Retina (tissue), 1 donor: ENCODE data around the gene HNRNPDL.
"Not testable (repeated sequence)": the region's sequence is repeated elsewhere in the genome, so short reads cannot be mapped to it uniquely, and the experiment has no call there.

Source experiments
- DNase-seq: peaks from one replicate; pipeline ENCODE4 v3.0.0-alpha.2; 2016

HNRNPDL gene

DNA sequence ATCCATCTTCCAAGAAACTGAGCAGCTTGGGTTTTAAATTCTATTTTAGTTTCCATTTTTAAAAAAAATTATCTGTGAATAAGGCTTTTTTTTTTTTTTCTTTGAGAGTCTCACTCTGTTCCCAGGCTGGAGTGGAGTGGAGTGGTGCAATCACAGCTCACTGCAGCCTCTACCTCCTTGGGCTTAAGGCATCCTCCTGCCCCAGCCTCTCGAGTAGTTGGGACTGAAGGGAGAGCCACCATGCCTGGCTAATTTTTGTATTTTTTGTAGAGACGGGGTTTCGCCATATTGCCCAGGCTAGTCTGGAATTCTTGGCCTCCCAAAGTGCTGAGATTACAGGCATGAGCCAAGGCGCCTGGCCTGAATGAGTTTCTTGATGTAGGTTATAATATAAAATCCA, 1.6 kb upstream of the HNRNPDL start:
- DNase-seq = no peak

DNA sequence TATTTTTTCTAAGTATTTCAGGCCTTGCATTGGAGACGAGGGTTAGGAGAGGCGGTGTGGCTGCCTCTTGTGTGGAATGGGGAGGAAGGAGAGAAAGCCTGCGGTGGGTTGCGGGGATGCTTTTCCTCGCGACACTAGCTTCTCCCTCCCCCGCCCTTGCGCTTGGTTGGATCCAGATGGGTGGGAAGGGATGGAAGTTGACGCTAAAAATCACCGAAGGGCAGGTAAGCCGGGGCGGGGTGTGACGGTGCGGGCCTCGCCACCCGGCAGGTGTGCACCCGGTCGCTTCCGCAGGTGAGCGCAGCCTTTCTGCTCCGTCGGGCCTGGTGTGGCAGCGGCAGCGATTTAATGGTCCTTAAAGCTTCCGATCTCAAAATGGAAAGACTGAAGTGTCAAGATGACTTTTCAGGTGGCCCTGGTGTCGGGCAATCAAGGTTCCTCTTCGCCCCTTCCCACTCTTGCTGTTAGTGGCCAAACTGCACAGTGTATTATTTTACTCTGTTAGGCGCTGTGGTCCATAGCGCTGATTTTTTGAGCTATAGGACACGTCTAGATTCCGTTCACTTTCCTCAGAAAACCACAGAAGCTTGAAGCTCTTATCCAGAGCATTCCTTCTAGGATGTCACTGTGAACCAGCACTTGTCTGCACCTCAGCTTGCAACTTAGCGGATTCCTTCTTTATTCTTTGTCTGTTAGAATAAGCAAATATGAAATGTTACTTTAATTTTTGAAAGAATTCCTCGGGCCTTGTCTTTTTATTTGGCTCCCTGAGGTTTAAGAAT, 893 bp upstream of the HNRNPDL start:
- DNase-seq = no peak

DNA sequence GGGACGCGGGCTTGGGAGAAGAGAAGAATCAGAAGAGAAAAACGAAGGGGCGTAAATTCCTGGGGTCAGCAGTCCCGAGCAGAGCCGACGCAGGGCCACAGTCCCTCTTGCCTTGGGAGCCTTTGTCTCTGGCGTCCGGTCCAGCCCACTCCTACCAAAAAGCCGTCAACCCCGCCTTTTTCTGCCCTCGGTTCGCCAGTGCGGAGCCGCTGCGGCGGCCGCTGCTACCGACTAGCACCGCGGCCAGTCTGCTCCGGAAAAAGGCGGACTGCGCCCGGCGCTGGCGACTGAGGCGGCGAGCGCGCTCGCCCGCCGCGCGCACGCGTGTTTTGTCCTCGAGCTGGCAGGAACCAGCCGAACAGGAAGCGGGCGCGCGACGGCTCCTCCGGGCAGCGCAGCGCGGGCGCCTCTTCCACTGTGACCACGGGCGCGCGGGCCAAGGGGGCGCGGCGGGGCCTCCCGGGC, 502 bp downstream of the HNRNPDL start:
- no peak for DNase-seq

DNA sequence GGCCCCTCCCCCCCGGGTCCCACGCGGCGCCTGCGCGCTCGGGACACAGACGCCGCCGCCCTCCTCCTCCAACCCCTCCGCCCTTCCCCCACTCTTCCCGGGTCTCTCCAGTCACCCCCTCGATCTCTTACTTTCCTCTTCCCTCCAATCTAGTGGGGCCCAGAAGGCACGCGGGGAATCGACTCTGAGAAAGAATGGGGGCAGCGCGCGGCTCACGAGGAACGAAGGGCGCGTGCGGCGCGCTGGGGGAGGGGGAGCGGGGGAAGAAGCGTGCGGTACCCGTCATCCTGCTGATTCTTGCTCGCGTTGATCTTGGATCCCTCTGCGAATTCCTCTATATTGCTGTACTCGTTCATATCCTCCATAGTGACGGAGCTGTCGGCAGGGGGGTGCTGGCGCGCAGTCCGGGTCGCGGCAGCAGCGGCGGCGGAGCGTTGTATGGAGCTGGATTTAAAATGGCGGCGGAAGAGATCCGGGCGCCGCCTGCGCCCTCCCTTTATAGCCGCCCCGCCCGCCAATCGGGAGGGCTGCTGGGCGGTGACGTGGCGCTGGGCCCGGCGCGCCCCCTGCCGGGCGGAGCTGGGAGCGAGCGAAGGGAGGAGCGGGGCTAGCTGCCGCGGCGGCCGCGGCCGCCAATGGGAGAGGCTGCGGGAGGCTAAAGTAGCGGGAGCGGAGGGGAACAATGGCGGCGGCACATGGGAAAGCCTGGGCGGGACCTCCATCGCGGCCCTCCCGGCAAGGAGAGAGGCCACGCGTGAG, 1.1 kb downstream of the HNRNPDL start:
- peak; percentile 99 for DNase-seq

DNA sequence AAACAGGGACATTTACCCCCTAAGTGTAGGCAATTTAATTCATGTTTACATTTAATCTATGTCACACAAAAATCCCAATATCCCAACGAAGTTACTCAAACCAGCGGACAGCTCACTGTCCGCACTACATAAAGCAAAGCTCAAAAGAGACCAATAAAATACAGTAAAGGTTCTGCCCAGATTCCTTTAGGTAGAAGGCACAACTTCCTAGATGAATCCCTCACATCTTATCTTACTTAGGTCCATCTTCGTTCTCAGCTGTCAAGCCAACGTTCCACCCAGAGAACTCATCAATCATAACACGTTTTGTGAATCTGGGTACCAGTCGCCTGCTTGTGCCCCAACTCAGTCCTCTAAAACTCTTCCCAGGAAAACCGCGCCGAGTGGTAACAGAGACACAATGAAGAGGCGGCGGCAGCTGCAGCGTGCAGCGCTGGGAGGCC, 1.7 kb downstream of the HNRNPDL start:
- DNase-seq = no peak

DNA sequence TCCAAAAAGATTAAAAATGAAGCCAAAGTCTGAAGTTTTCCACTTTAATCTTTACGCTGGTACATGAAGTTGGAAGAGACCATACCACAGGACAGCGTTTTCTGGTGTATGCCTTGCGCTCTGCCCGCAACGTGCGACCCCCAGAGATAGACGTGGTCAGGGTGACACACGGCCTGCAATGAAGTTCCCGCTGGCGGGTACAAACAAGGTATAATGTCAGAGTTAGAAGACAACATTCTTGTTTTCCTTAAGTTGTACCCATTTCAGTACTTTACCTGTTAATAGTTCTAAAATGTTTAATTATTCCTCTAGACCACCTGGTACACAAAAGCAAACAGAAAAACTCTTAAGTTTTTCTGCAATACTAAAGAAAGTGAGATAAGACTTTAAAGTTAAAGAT, 4.8 kb downstream of the HNRNPDL start:
- DNase-seq = no peak

DNA sequence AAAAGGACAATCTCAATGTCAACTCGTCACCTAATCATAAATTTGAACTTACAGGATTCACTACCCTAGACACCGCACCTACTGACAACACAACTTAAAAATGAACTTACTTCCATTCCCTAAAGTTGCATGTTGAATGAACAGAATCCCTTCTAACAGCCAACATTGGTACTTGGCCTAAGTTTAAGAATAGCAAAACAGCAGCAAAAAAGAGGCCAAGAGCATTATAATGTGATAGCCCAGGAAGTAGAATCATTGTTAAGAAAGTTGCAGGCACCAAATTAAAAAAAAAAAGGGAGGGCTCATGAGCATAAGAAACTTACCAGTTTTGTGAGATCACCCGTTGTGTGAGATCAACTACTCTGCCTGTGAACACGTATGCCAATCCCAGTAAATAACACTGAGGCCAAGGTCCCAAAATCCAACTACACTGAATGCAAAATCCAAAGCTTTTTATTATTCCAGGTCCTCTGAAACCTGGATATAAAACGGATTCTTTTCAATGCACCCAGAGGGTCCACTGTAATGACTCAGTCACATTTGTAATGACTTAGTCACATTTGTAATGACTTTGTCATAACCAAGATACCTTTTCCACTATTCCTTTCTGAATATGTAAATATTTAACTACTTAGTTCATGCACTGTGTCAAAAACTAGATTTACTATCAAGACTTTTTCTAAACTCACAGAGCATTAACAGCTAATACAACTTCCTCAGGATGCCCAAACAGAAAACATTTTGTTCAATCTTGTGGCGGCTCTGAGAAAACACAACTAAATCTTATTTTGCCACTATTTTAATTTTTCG, 6.8 kb downstream of the HNRNPDL start:
- DNase-seq = no peak

DNA sequence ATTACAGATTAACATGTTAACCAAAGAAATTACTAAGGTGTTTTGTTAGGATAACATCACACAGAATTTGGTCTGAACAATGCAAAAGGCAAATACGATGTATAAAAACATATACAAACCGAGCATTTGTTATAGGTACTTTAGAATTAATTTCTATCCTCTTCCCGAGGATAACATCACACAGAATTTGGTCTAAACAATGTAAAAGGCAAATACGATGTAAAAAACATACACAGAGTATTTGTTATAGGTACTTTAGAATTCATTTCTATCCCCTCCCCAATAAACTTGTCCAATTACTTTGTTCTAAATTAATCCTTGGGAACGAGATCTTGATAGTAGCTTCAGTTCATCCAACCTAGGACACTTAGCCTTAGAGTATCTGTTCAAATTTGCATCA, 7.6 kb downstream of the HNRNPDL start:
- no peak for DNase-seq

DNA sequence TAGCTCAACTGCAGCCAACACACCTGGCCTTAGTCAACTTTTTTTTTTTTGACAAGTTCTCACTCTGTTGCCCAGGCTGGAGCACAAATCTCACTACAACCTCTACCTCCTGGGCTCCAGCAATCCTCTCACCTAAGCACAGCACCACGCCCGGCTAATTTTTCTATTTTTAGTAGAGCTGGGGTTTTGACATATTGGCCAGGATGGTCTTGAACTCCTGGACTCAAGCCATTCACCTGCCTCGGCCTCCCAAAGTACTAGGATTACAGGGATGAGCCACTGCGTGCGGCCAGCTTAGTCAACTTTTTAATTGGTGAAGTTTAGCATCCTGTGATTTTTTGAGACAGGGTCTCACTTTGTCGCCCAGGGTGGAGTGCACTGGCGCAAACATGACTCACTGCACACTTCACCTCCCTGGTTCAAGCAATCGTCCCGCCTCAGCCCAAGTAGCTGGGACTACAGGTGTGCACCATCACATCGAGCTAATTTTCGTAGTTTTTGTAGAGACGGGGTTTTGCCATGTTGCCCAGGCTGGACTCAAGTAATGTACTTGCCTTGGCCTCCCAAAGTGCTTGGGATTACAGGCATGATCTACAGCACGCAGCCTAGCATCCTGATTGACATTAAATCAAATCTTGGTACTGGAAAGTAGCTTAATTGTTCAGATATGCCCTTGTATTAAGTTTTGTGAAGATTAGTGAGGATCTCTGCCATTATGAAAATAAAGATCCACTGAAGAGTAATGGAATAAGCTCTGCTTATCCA, 8.3 kb downstream of the HNRNPDL start:
- no peak for DNase-seq

DNA sequence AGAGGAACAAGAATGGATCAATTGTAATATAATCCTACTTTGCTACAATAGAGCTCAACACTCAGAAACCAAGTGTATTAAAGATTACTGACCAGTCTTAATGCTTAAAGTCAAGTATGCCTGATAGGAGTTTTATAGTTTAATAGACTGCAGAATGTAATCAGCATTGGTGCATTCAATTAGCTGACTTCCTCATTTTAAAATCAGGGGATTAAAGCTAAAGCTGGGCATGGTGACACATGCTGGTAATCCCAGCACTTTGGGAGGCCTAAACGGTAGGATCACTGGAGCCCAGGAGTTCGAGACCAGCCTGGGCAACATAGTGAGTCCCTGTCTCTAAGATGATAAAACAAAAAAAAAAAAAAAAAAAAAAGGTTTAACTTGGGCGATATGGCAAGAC, 10.8 kb downstream of the HNRNPDL start:
- no peak for DNase-seq

DNA sequence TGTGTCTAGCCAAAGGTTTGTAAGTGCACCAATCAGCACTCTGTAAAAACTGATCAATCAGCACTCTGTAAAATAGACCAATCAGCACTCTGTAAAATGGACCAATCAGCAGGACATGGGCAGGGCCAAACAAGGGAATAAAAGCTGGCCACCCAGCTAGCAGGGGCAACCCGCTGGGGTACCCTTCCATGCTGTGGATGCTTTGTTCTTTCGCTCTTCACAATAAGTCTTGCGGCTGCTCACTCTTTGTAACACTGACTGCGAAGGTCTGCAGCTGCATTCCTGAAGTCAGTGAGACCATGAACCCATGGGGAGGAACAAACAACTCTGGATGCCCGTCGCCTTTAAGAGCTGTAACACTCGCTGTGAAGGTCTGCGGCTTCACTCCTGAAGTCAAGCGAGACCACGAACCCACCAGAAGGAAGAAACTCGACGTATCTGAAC, 14.3 kb downstream of the HNRNPDL start:
- DNase-seq = no peak

DNA sequence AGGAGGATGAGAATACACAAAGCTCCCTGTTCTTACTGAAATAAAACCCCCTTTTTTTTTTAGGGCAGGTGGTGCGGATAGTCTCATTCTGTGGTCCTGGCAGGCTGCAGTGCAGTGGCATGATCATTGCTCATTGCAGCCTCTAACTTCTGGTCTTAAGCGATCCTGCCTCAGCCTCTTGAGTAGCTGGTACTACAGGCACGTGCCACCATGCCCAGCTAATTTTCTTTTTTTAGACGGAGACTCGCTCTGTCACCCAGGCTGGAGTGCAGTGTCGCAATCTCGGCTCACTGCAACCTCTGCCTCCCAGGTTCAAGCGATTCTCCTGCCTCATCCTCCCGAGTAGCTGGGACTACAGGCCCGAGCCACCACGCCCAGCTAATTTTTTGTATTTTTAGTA, 15.2 kb downstream of the HNRNPDL start:
- not testable (repeated sequence) for DNase-seq

DNA sequence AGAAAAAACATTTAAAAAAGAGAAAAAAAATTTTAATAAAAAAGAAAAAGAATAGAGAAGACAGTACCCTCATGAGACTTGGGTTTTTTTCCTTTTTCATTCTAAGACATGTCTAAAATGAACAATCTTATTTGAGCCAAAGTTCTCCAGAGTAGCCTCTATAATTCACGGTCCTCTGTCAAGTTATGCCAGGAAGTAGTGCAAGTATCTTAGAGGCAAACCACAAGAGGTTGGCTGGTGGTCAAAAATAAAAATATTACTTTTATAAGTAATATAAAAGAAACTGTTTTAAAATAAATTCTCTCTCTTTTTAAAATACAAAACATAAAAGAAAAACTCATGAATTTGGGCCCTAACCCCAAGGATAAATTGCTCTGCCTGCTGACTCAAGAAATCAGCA, 26.5 kb downstream of the HNRNPDL start:
- no peak for DNase-seq

DNA sequence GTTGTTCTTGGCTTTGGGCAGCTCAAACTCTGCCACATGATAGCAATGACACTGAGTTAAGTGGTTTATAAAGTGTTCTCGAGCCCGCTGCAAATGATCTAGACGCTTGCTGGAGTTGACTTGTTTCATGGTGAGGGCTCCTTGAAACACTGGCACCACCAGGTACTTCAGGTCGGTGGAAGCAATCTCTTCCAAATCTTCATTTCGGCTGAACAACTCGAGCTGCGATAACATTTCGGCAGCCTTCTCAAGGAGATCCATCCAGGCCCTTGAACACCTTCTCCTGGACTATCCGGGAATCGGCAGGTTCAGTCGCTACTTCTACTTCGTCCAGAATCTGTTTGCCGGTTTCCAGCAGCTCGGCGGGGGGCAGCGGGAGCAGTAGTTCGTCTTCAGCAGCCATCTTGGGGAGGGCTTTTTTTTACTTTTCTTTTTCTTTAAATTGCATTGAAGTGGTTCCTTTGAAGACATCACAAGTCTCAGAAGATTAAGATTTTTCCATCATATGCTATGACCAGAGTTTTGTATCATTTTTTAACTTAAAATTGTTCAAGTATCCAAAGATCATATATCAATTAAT, 28.0 kb downstream of the HNRNPDL start:
- DNase-seq = no peak

DNA sequence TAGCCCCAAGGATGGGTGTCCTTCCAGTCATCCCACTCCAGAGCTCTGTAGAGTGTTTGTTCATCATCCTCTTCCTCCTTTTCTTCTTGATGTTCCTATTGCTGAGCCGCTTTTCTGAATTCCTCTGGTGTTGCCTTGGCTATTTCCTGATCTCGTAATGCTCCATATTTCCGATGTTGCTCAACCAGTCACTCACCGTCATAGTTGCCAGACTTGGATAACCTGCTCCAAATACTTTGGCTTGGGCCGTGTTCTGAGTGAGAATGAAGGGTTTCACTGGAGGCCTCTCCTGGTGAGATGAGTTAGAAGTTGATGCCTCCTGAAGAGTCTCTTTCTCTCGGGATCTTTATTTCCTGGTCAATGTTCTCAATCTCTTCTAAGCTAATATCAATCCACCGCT, 28.7 kb downstream of the HNRNPDL start:
- no peak for DNase-seq

DNA sequence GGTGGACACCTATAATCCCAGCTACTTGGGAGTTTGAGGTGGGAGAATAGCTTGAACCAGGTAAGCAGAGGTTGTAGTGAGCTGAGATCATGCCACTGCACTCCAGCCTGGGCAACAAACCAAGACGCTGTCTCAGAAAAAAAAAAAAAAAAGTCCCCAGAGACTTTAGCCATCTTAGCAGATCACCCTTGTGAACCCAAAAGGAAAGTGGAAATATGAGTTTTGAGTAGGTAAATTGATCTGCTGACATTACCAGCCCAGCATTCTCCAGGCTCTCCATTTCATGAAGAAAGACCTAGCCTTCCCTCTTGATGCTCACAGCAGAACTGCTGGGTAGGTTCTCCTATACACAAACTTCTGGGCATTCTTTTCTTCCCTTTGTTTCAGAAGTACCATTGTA, 32.0 kb downstream of the HNRNPDL start:
- no peak for DNase-seq

DNA sequence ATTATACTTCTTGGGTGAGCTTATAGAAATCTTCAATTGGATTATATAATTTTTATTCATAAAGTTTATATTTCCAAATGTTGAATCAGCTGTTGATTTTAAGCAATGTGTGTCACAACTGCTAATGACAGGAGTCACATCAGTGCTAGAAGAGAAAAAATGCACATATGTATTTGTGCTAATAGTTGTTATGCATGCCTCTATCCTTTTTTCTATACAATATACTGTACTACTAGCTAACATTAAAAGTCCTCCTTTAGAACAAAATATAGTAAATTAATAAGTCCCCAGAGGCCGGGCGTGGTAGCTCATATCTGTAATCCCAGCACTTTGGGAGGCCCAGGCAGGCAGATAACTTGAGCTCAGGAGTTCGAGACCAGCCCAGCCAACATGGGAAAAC, 32.7 kb downstream of the HNRNPDL start:
- DNase-seq = no peak

DNA sequence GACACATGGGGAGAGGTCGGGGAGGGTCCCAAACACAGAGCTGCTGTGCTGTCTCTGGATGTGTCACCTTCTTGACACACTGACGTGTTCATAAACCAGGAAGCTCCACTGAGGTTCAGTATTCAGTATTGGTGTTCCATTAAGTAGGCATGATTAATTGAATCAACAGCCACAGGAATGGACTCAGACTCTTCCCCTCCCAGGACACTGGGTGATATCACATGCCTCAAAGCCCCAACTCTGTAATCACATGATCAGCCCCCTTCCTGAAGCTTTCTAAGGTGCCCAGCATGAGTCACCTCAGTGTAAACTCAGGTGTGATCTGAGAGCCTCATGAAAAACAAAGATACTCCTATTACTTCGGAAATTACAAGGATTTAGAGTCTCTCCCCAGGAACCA, 35.4 kb downstream of the HNRNPDL start:
- DNase-seq = no peak

DNA sequence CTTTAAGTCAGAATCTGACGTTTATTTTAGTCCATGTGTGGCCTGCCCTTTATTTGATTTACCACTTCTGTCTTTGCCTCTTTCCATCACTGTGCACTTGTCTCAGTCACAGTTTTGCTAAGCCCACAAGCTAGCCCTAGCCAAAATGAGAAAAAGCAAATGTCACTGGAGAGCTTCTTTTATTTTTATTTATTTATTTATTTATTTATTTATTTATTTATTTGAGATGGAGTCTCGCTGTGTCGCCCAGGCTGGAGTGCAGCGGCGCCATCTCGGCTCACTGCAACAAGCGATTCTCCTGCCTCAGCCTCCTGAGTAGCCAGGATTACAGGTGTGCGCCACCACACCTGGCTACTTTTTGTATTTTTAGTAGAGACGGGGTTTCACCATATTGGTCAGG, 40.2 kb downstream of the HNRNPDL start:
- DNase-seq = not testable (repeated sequence)

DNA sequence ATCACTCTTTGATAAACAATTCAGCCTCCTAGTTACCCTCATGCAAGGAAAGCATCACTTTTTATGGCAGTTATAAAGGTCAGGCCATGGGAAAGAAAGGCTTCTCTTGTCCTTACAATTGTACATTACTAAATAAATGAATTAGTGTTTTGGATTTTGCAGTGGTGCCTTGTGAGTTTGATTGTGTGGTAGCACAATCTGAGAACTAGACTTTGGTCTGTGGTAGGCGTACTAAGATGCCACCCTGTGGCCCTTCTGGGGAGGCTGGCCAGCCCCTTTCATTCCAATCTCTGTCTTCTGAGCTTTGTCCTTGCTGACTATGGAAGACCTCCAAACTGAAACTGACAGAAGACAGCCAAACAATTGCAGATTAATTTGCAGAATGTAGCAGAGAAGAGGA, 41.9 kb downstream of the HNRNPDL start:
- DNase-seq = no peak

DNA sequence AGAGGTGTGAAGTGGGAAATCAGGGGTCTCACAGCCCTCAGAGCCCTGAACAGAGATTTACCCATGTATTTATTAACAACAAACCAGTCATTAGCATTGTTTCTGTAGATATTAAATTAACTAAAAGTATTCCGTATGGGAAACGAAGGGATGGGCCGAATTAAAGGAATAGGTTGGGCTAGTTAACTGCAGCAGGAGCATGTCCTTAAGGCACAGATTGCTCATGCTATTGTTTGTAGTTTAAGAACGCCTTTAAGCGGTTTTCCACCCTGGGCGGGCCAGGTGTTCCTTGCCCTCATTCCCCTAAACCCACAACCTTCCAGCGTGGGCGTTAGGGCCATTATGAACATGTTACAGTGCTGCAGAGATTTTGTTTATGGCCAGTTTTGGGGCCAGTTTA, 44.0 kb downstream of the HNRNPDL start:
- not testable (repeated sequence) for DNase-seq

DNA sequence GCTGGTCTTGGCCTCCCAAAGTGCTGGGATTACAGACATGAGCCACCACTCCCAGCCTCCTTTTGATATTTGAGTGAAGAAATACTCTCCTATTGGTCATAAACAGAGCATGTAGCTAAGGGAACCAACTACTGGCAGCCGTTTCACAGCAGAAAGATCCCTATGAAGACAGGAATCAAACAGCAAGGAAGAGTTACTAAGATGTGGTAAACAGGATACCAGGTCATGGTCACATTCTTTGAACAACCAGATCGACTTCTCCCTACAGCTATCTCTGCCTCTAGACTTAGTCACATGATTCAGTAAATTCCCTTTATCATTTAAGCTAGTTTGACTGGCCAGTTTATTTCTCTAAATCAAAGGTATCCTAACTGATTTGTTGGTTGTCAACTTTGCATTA, 47.5 kb downstream of the HNRNPDL start:
- DNase-seq = no peak
